ENCODE results near the gene PARD3B. TPM values are rescaled to one million over a fixed set of nuclear protein-coding genes. Genes with fewer than 3 reads are reported as not detected.

The PARD3B gene
- total RNA-seq, 1 donor from 2014 or later, result 6.8 TPM

GRCh38 chr2:204775766-204776165 is 230.5 kb downstream of the PARD3B start:
- DNase-seq (no peak), ATAC-seq (ENCODE audit: poor library complexity) (no peak)
- intact Hi-C loops (cut with DNase I), result no loop called here

GRCh38 chr2:204776781-204777559 is 231.7 kb downstream of the PARD3B start:
- DNase-seq (no peak), ATAC-seq (ENCODE audit: poor library complexity) (no peak)
- intact Hi-C loops (cut with DNase I), result no loop called here

GRCh38 chr2:204779771-204780170 is 234.5 kb downstream of the PARD3B start:
- ATAC-seq (ENCODE audit: poor library complexity) (no peak), DNase-seq (no peak)
- intact Hi-C loops (cut with DNase I), result no loop called here

- ATAC-seq (ENCODE audit: poor library complexity) (no peak), DNase-seq (no peak)
Observed at GRCh38 chr2:204781941-204782340, 236.7 kb downstream of the PARD3B start.

GRCh38 chr2:204790076-204790475 is 244.8 kb downstream of the PARD3B start:
- no peak for DNase-seq
- intact Hi-C loops (cut with DNase I), result no loop called here
- ATAC-seq (ENCODE audit: poor library complexity), result no peak

More at GRCh38 chr2:204781941-204782340, 236.7 kb downstream of the PARD3B start:
- intact Hi-C loops (cut with DNase I), result no loop called here

GRCh38 chr2:204791230-204791629 is 246.0 kb downstream of the PARD3B start:
- intact Hi-C loops (cut with DNase I), result no loop called here
- DNase-seq (no peak), ATAC-seq (ENCODE audit: poor library complexity) (no peak)

GRCh38 chr2:204794624-204795023 is 249.3 kb downstream of the PARD3B start:
- intact Hi-C loops (cut with DNase I), result no loop called here
- DNase-seq (no peak), ATAC-seq (ENCODE audit: poor library complexity) (no peak)

GRCh38 chr2:204795156-204795555 is 249.9 kb downstream of the PARD3B start:
- ATAC-seq (ENCODE audit: poor library complexity), result no peak
- DNase-seq, result no peak
- intact Hi-C loops (cut with DNase I), result no loop called here

- no peak for ATAC-seq (ENCODE audit: poor library complexity)
- intact Hi-C loops (cut with DNase I), result no loop called here
- no peak for DNase-seq
Observed at GRCh38 chr2:204796581-204796980, 251.3 kb downstream of the PARD3B start.

GRCh38 chr2:204799791-204800190 is 254.5 kb downstream of the PARD3B start:
- ATAC-seq (ENCODE audit: poor library complexity) (no peak), DNase-seq (no peak)
- intact Hi-C loops (cut with DNase I), result no loop called here

- intact Hi-C loops (cut with DNase I), result no loop called here
- ATAC-seq (ENCODE audit: poor library complexity), result no peak
- DNase-seq, result no peak
Observed at GRCh38 chr2:204808494-204808893, 263.2 kb downstream of the PARD3B start.

GRCh38 chr2:204824751-204825453 is 279.6 kb downstream of the PARD3B start:
- DNase-seq (no peak), ATAC-seq (ENCODE audit: poor library complexity) (no peak)
- intact Hi-C loops (cut with DNase I), result no loop called here

- DNase-seq (no peak), ATAC-seq (ENCODE audit: poor library complexity) (no peak)
- intact Hi-C loops (cut with DNase I), result no loop called here
Observed at GRCh38 chr2:204825681-204826080, 280.4 kb downstream of the PARD3B start.

- intact Hi-C loops (cut with DNase I), result no loop called here
- no peak for DNase-seq
- no peak for ATAC-seq (ENCODE audit: poor library complexity)
Observed at GRCh38 chr2:204827701-204828590, 282.7 kb downstream of the PARD3B start.

GRCh38 chr2:204834716-204835384 is 289.6 kb downstream of the PARD3B start:
- ATAC-seq (ENCODE audit: poor library complexity), result no peak
- intact Hi-C loops (cut with DNase I), result no loop called here

GRCh38 chr2:204835786-204836185 is 290.5 kb downstream of the PARD3B start:
- ATAC-seq (ENCODE audit: poor library complexity), result no peak
- intact Hi-C loops (cut with DNase I), result no loop called here

More at GRCh38 chr2:204834716-204835384, 289.6 kb downstream of the PARD3B start:
- no peak for DNase-seq

GRCh38 chr2:204840504-204840903 is 295.2 kb downstream of the PARD3B start:
- DNase-seq (no peak), ATAC-seq (ENCODE audit: poor library complexity) (no peak)
- intact Hi-C loops (cut with DNase I), result no loop called here

More at GRCh38 chr2:204835786-204836185, 290.5 kb downstream of the PARD3B start:
- DNase-seq, result no peak

- DNase-seq, result no peak
- intact Hi-C loops (cut with DNase I), result no loop called here
- ATAC-seq (ENCODE audit: poor library complexity), result no peak
Observed at GRCh38 chr2:204842068-204842467, 296.8 kb downstream of the PARD3B start.
